Activated CD4-positive, CD25-positive, alpha-beta regulatory T cell treated with anti-CD3 and anti-CD28 coated beads, Interleukin-2, amount 50 U/mL, for 72 hours (primary cell): ENCODE measurements around the gene ABI3BP.

Source experiments
- DNase-seq: peaks from one replicate; pipeline ENCODE4 v3.0.0; 2021

ABI3BP gene

GRCh38 chr3:100932491-100932890 is 60.7 kb downstream of the ABI3BP start:
- DNase-seq = no peak

GRCh38 chr3:100928638-100929428 is 64.4 kb downstream of the ABI3BP start:
- DNase-seq = no peak

GRCh38 chr3:100927775-100928174 is 65.4 kb downstream of the ABI3BP start:
- no peak for DNase-seq

- no peak for DNase-seq
Observed at GRCh38 chr3:100915706-100916495, 77.3 kb downstream of the ABI3BP start.

GRCh38 chr3:100913870-100914648 is 79.2 kb downstream of the ABI3BP start:
- DNase-seq = no peak

- DNase-seq = no peak
Observed at GRCh38 chr3:100912976-100913545, 80.2 kb downstream of the ABI3BP start.

GRCh38 chr3:100912571-100912970 is 80.7 kb downstream of the ABI3BP start:
- no peak for DNase-seq

GRCh38 chr3:100911956-100912355 is 81.3 kb downstream of the ABI3BP start:
- no peak for DNase-seq

GRCh38 chr3:100910986-100911385 is 82.2 kb downstream of the ABI3BP start:
- no peak for DNase-seq

GRCh38 chr3:100902572-100902971 is 90.6 kb downstream of the ABI3BP start:
- no peak for DNase-seq

- no peak for DNase-seq
Observed at GRCh38 chr3:100900671-100901335, 92.4 kb downstream of the ABI3BP start.

- no peak for DNase-seq
Observed at GRCh38 chr3:100899440-100900091, 93.7 kb downstream of the ABI3BP start.

- no peak for DNase-seq
Observed at GRCh38 chr3:100898681-100899080, 94.5 kb downstream of the ABI3BP start.

- DNase-seq = no peak
Observed at GRCh38 chr3:100896994-100897393, 96.2 kb downstream of the ABI3BP start.

GRCh38 chr3:100893590-100893989 is 99.6 kb downstream of the ABI3BP start:
- DNase-seq = no peak

- DNase-seq = no peak
Observed at GRCh38 chr3:100893108-100893507, 100.1 kb downstream of the ABI3BP start.

GRCh38 chr3:100891827-100892226 is 101.4 kb downstream of the ABI3BP start:
- no peak for DNase-seq

GRCh38 chr3:100891033-100891432 is 102.2 kb downstream of the ABI3BP start:
- no peak for DNase-seq

- DNase-seq = no peak
Observed at GRCh38 chr3:100888881-100889280, 104.3 kb downstream of the ABI3BP start.

GRCh38 chr3:100882571-100882984 is 110.6 kb downstream of the ABI3BP start:
- DNase-seq = no peak

GRCh38 chr3:100880845-100881244 is 112.4 kb downstream of the ABI3BP start:
- no peak for DNase-seq

- DNase-seq = no peak
Observed at GRCh38 chr3:100880072-100880471, 113.1 kb downstream of the ABI3BP start.
